ENCODE results near the gene PTPRN2. TPM values are rescaled to one million over a fixed set of nuclear protein-coding genes. Genes with fewer than 3 reads are reported as not detected.

PTPRN2 gene
- total RNA-seq, 1 experiment from 2014 or later: not detected

- no peaks in the 10 kb centered on the region for H3K79me2 ChIP-seq (ENCODE audit: low read depth)
- ChIA-PET POLR2A (ENCODE audit: unreplicated experiment) (no interaction called here), CTCF (no interaction called here)
- intact Hi-C loops (cut with micrococcal nuclease; ENCODE audit: unreplicated experiment): no loop called here
- peaks cover 88% of the 10 kb centered on the region for H3K27me3 ChIP-seq (ENCODE audit: insufficient read depth, low read depth)
- H3K4me2 ChIP-seq: no peak overlapping the region
- no peaks in the 10 kb centered on the region for H3K9me2 ChIP-seq (ENCODE audit: insufficient read depth)
- peaks cover 3% of the 10 kb centered on the region; the same call in 1 of the 2 replicates for H4K20me1 ChIP-seq (ENCODE audit: insufficient read depth)
- no peaks in the 10 kb centered on the region for H3K4me1 ChIP-seq (replicated peaks; ENCODE audit: insufficient read depth)
- H3K36me3 ChIP-seq (ENCODE audit: low read depth): no peaks in the 10 kb centered on the region
- no peak overlapping the region for H3K4me3 ChIP-seq
- H3K9me3 ChIP-seq (ENCODE audit: insufficient read depth, low read depth): no peaks in the 10 kb centered on the region
- H3F3A ChIP-seq (ENCODE audit: insufficient read depth, low read depth): no peaks in the 10 kb centered on the region
- TF ChIP-seq CTCF (conservative IDR thresholded peaks at IDR 0.05) (no peak), EZH2 (IDR thresholded peaks at IDR 0.05; ENCODE audit: low read depth) (peak; percentile 69; the same call in 1 of the 2 replicates)
- no TSS peak for BruUV-seq (replicated peaks)
- H2AFZ ChIP-seq: no peak overlapping the region
- H3K27ac ChIP-seq: no peak overlapping the region
- DNase-seq: no peak
These were observed 1037.9 kb downstream of the PTPRN2 start for GRCh38 chr7:157549612-157550299.

GRCh38 chr7:157548691-157549303, 1038.8 kb downstream of the PTPRN2 start:
- Histone ChIP-seq H3K4me1 (replicated peaks; ENCODE audit: insufficient read depth) (no peaks in the 10 kb centered on the region), H3K79me2 (ENCODE audit: low read depth) (no peaks in the 10 kb centered on the region), H3K4me2 (no peak overlapping the region), H2AFZ (no peak overlapping the region), H3F3A (ENCODE audit: insufficient read depth, low read depth) (no peaks in the 10 kb centered on the region), H3K9me2 (ENCODE audit: insufficient read depth) (no peaks in the 10 kb centered on the region), H3K36me3 (ENCODE audit: low read depth) (no peaks in the 10 kb centered on the region), H3K4me3 (no peak overlapping the region), H3K27ac (no peak overlapping the region), H3K27me3 (ENCODE audit: insufficient read depth, low read depth) (peaks cover 93% of the 10 kb centered on the region), H3K9me3 (ENCODE audit: insufficient read depth, low read depth) (no peaks in the 10 kb centered on the region), H4K20me1 (ENCODE audit: insufficient read depth) (peaks cover 3% of the 10 kb centered on the region; the same call in 1 of the 2 replicates)
- ChIA-PET POLR2A (ENCODE audit: unreplicated experiment) (no interaction called here), CTCF (no interaction called here)
- BruUV-seq (replicated peaks): no TSS peak
- no peak for DNase-seq
- intact Hi-C loops (cut with micrococcal nuclease; ENCODE audit: unreplicated experiment): no loop called here
- TF ChIP-seq CTCF (conservative IDR thresholded peaks at IDR 0.05): no peak
- no peak for TF ChIP-seq EZH2 (IDR thresholded peaks at IDR 0.05; ENCODE audit: low read depth)

GRCh38 chr7:157547611-157548010, 1040.0 kb downstream of the PTPRN2 start:
- Histone ChIP-seq H2AFZ (no peak overlapping the region), H3K9me3 (ENCODE audit: insufficient read depth, low read depth) (no peaks in the 10 kb centered on the region)
- TF ChIP-seq CTCF (conservative IDR thresholded peaks at IDR 0.05): no peak
- TF ChIP-seq EZH2 (IDR thresholded peaks at IDR 0.05; ENCODE audit: low read depth): no peak

More at GRCh38 chr7:157547611-157548010, 1040.0 kb downstream of the PTPRN2 start:
- CTCF ChIA-PET: no interaction called here
- Histone ChIP-seq H3K9me2 (ENCODE audit: insufficient read depth) (no peaks in the 10 kb centered on the region), H3K4me3 (no peak overlapping the region), H3F3A (ENCODE audit: insufficient read depth, low read depth) (no peaks in the 10 kb centered on the region), H3K4me2 (no peak overlapping the region), H3K4me1 (replicated peaks; ENCODE audit: insufficient read depth) (no peaks in the 10 kb centered on the region), H3K79me2 (ENCODE audit: low read depth) (no peaks in the 10 kb centered on the region), H4K20me1 (ENCODE audit: insufficient read depth) (peaks cover 3% of the 10 kb centered on the region; the same call in 1 of the 2 replicates), H3K27ac (no peak overlapping the region), H3K36me3 (ENCODE audit: low read depth) (no peaks in the 10 kb centered on the region), H3K27me3 (ENCODE audit: insufficient read depth, low read depth) (peaks cover 94% of the 10 kb centered on the region)
- intact Hi-C loops (cut with micrococcal nuclease; ENCODE audit: unreplicated experiment): no loop called here
- POLR2A ChIA-PET (ENCODE audit: unreplicated experiment): no interaction called here
- no TSS peak for BruUV-seq (replicated peaks)
- no peak for DNase-seq

Measured in PC-9 (cell line).